HG02973 (cell line): ENCODE measurements around the gene NPPA.
"Not testable (repeated sequence)": the region's sequence is repeated elsewhere in the genome, so short reads cannot be mapped to it uniquely, and the experiment has no call there.

Experiments
- ATAC-seq: cut with Tn5 transposase; IDR thresholded peaks from one replicate; pipeline ENCODE4 v1.9.1; 2021; ENCODE audit warnings: moderate library complexity; ENCODE audit not compliant: unreplicated experiment

Gene NPPA

DNA sequence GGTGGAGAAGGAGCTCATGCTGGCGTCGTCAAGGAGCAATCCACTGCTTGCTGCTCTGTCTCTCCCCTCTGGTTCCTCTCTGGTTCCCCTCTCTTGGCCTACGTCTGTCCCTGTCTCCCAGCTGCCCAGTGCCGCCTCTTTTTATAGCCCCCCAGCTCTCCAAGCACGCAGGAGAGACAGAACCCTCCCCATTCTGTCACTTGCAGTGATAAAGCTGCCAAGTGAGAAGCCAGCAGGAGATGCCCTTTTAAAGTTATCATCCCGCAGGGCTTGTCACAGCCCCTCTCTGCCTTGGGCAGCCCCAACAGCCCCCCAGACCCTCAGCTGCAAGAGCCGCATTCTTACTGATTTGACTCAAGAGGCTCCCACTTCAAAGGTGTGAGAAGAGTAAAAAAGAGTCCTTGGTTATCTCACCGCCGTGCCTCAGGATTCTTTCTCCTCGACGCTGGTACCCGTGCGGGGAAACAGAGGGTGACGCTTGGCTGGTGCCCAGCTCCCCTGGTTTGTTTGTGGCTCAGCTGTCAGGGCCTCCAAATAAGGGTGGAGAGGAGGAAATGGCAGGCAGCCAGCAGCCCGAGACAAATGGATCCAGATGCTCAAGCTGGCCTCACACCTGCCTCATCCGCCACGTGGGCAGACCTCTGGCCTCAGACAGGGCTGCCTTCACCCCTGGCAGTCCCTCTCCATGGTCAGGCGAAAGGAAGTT, at the start of gene NPPA:
Gene NPPA, minus strand, starts transcription at position 117 of the 706 bp plus-strand sequence. Its CDS starts 99 bp downstream, at position 18.
- no peak for ATAC-seq

DNA sequence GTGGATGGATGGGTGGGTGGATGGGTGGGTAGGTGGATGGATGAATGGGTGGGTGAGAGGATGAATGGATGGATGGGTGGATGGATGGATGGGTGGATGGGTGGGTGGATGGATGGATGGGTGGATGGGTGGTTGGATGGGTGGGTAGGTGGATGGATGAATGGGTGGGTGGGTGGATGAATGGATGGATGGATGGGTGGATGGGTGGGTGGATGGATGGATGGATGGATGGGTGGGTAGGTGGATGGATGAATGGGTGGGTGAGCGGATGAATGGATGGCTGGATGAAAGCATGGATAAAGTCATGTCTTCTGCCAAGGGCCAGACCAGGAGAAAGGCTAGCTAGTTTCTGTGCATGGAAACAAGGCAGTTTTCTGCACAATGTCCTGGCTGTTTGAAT, 46.9 kb upstream of the NPPA start:
- not testable (repeated sequence) for ATAC-seq

- ATAC-seq: no peak
Observed at GRCh38 chr1:11893907-11894251, 46.3 kb upstream of the NPPA start.

- ATAC-seq: no peak
Observed at GRCh38 chr1:11891433-11892186, 44.0 kb upstream of the NPPA start.

GRCh38 chr1:11888877-11889208, 41.3 kb upstream of the NPPA start:
- no peak for ATAC-seq

DNA sequence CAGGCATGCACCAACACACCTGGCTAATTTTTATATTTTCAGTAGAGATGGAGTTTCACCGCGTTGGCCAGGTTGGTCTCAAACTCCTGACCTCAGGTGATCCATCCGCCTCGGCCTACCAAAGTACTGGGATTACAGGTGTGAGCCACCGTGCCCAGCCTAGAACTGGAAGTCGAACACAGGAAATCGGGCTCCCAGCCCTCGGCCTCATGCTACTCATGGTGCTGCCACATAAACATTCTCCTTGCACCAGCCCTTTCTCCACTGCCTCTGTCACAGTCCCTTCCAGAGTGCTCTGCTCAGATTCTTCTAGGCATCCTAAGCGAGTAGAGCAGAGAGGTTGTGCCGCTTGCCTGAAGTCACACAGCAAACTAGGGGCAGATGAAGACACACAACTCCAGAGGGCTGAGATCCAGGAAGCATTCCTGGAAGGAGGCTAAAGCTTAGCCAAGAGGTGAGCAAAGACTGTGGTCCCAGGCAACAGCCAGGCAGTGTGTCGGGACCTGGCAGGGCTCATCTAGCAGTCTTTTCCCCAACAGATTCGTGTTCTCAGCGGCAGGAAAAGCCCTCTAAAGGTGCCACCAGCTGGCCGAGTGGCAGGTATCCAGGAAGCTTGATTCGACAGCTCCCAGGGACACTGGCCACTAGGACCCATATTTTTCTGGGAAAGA, 40.8 kb upstream of the NPPA start:
- ATAC-seq: no peak

GRCh38 chr1:11887666-11888007, 40.1 kb upstream of the NPPA start:
- no peak for ATAC-seq

GRCh38 chr1:11886986-11887665, 39.5 kb upstream of the NPPA start:
- no peak for ATAC-seq

DNA sequence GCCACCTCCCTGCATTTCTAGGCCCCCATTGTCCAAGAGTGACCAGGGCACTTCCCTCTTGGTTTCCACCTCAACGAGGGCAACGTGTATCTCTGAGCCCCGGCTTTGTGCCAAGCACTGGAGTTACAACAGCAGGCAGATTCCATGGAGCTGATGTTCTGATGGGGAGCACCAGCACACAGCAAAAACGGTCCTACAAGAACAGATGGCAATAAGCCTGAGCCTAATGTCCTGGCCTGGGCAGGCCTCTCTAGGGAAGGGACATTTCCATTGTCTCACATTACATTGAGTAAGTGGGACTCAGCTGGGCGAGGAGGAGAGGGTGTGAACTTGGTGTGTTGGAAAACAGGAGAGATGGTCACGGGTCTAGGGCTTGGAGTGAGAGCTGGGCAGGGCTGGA, 38.3 kb upstream of the NPPA start:
- ATAC-seq: no peak

- ATAC-seq: no peak
Observed at GRCh38 chr1:11882814-11883538, 35.4 kb upstream of the NPPA start.

- ATAC-seq: no peak
Observed at GRCh38 chr1:11881749-11882441, 34.3 kb upstream of the NPPA start.

DNA sequence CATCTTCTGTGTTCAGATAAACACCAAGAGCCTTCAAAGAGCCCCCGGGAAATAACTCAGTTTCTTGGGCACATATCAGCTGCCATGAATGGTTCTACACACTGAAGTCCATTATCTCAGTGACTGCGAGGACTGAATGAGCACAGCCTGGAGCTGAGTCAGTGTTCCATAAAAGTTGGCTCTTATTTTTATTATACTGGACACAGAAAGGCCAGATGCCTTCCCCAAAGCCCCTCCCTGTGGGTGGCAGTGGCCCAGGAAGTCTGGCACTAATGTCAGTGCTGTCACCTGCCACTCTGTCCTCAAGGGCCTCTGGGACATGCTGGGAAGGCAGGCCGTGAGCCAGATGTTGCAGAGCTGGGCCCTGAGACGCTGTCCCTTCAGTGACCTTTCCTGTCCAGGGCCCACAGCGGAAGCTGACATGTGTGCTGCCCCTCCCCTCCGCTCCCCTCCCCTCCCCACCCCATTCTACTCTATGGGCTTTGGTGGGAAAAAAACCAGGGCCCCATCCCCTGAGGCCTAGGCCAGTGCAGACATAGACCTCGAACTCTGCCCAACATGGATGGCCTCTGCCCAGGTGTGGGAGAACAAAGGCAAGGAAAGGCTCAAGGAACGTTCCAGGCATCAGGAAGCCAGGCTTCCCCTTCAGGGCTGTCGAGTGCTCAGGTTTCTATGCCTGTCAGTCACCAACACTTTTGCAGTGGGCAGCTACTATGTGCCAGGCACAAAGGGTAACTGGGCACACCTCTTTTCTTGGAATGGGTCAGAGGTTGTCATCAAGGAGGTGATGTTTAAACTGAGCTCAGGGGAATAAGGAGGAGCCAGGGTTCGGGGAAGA, 33.5 kb upstream of the NPPA start:
- ATAC-seq: no peak

DNA sequence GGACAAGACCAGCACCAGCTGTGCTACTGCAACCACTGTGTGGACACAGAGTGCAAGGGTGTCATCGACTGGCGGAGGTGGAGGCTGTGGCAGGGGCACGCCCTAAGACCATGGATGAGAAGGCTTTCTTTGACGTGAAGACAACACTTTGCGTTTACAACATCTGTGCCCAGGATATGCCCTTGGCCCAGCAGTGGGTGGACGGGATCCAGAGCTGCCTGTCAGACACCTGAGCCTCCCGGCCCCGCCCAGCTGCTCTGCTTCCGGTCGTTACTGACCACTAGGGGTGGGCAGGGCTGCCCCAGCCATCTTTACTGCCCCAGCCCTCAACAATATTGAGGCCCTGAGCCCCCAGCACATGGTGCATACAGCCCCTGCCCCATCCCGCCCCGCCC, 32.6 kb upstream of the NPPA start:
- no peak for ATAC-seq

- ATAC-seq: no peak
Observed at GRCh38 chr1:11879311-11880180, 32.0 kb upstream of the NPPA start.

DNA sequence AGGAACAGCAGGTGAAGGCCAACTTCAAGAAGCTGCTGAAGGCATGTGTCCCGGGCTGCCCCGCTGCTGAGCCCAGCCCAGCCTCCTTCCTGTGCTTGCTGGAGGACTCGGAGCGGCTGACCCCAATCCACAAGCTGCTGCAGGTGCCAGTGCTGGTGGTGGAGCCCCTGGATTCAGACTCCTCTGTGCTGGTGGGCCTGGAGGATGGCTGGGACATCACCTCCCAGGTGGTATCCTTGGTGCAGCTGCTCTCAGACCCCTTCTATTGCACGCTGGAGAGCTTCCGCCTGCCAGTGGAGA, 31.3 kb upstream of the NPPA start:
- ATAC-seq: no peak

DNA sequence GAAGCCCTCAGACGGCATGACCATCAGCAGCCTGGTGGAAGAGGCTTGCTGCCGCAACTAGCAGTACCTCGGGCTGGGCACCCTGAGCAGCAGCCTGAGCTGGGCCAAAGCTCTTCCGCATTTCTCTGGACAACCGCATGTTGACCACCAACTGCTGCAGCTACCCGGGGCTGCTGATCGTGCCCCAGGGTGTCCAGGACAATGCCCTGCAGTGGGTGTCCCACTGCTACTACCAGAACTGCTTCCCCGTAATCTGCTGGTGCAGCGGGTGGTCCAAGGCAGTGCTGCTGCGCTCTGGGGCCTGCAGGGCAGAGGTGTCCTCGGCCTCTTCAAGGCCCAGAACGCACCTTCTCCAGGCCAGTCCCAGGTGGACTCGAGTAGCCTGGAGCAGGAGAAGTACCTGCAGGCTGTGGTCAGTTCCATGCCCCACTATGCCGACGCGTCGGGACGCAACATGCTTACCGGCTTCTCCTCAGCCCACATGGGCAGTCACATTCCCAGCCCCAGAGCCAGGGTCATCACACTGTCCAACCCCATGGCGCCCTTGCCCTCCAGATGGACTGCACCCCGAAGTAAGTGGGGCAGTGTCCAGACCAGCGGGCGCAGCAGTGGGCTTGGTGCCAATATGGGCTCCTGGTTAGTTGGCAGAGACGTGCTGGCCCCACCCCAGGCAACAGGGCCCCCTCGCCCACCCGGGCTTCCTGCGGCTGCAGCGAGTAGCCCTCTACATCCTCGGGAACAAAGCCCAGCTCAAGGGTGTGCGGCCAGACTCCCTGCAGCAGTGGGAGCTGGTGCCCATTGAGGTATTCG, 30.7 kb upstream of the NPPA start:
- ATAC-seq: no peak

GRCh38 chr1:11877074-11877473, 29.5 kb upstream of the NPPA start:
- no peak for ATAC-seq

- no peak for ATAC-seq
Observed at GRCh38 chr1:11875094-11875493, 27.5 kb upstream of the NPPA start.
